B cell (primary cell): ENCODE results near the gene DNAAF8. TPM values are rescaled to one million over a fixed set of nuclear protein-coding genes. Genes with fewer than 3 reads are reported as not detected.
A peak's percentile ranks its signal among the peaks of the same experiment; 100 is the strongest.

Source experiments
- ATAC-seq: fragments of 200-7000 bp; cut with Tn5 transposase; one replicate; pipeline ENCODE4 v1.10.0; 2021; ENCODE audit warnings: low read depth, mild to moderate bottlenecking, moderate number of reproducible peaks, moderate library complexity
- CTCF ChIA-PET: fragments of 350-600 bp; sonication (Branson Sonifier 250); formaldehyde crosslinking; loops from one replicate; lab custom pipeline; 2021; ENCODE audit warnings: antibody characterized with exemption, inconsistent platforms; lab: Charles Lee
- POLR2A ChIA-PET: fragments of 350-600 bp; sonication (Branson Sonifier 250); formaldehyde crosslinking; loops from one replicate; lab custom pipeline; 2021; ENCODE audit warnings: antibody characterized with exemption; lab: Charles Lee
- DNase-seq: peaks from one replicate; pipeline ENCODE4 v3.0.0; 2013
- H2AFZ ChIP-seq: 2 replicates; pipeline ENCODE4 v1.6.1; 2012; ENCODE audit warnings: mild to moderate bottlenecking, low read depth, low read length; ENCODE audit not compliant: insufficient read depth, poor library complexity, severe bottlenecking
- H3K27ac ChIP-seq, 2 donors: 1 replicate in 1 of 2; 2 replicates in 1 of 2; pipeline ENCODE4 v1.5.1; 2012 to 2013; ENCODE audit warnings: low read length in 2 of 2, mild to moderate bottlenecking in 2 of 2, moderate library complexity in 1 of 2
- H3K27me3 ChIP-seq, 4 experiments: fragments of 200-600 bp in 1 of 4; sonication (generic) in 1 of 4; replicated peaks in 1 of 4; 1 replicate in 2 of 4; 2 replicates in 2 of 4; pipeline versions ENCODE4 v1.6.1 to v1.7.0; 2013 to 2016; ENCODE audit warnings: low read length in 3 of 4, mild to moderate bottlenecking in 2 of 4, mixed read lengths in 1 of 4, moderate library complexity in 1 of 4; ENCODE audit not compliant: insufficient read depth in 4 of 4, control insufficient read depth in 3 of 4; ENCODE audit errors: control extremely low read depth in 1 of 4
- H3K36me3 ChIP-seq, 2 experiments: replicated peaks in 1 of 2; 1 replicate in 1 of 2; 2 replicates in 1 of 2; pipeline versions ENCODE4 v1.6.1 to v1.7.1; 2013; ENCODE audit warnings: low read length in 1 of 2; ENCODE audit not compliant: insufficient read depth in 2 of 2, control insufficient read depth in 1 of 2; ENCODE audit errors: control extremely low read depth in 1 of 2, extremely low read depth in 1 of 2
- H3K4me1 ChIP-seq, 2 donors: fragments of 200-600 bp in 1 of 2; sonication (generic) in 1 of 2; 1 replicate in 1 of 2; 2 replicates in 1 of 2; pipeline versions ENCODE4 v1.5.1 to v1.6.1; 2013 to 2017; ENCODE audit warnings: low read length in 2 of 2; ENCODE audit not compliant: control insufficient read depth in 2 of 2, insufficient read depth in 2 of 2
- H3K4me2 ChIP-seq: replicated peaks from 2 replicates; pipeline ENCODE3; 2012; ENCODE audit warnings: mild to moderate bottlenecking, low read depth, low read length; ENCODE audit not compliant: poor library complexity, severe bottlenecking
- H3K4me3 ChIP-seq, 5 experiments: fragments of 200-600 bp in 1 of 5; sonication (generic) in 1 of 5; 1 replicate in 3 of 5; 2 replicates in 2 of 5; pipeline versions ENCODE4 v1.5.1 to v1.7.0; 2011 to 2016; ENCODE audit warnings: low read length in 4 of 5, mild to moderate bottlenecking in 4 of 5, low read depth in 2 of 5, control low read depth in 1 of 5, moderate library complexity in 1 of 5; ENCODE audit not compliant: insufficient read depth in 1 of 5; ENCODE audit errors: control extremely low read depth in 1 of 5, extremely low read depth in 1 of 5
- H3K79me2 ChIP-seq: fragments of 200-600 bp; sonication (generic); one replicate; pipeline ENCODE4 v1.6.0; 2016; ENCODE audit warnings: low read length; ENCODE audit not compliant: control insufficient read depth, insufficient read depth
- H3K9ac ChIP-seq: fragments of 200-600 bp; sonication (generic); 2 replicates; pipeline ENCODE4 v1.6.1; 2017; ENCODE audit warnings: mild to moderate bottlenecking, low read length, moderate library complexity
- H3K9me3 ChIP-seq, 3 donors: one replicate each; pipeline versions ENCODE4 v1.6.1 to v1.7.1; 2013; ENCODE audit warnings: low read length in 2 of 3; ENCODE audit not compliant: control insufficient read depth in 2 of 3, insufficient read depth in 1 of 3; ENCODE audit errors: control extremely low read depth in 1 of 3
- H4K20me1 ChIP-seq: 2 replicates; pipeline ENCODE4 v1.6.0; 2012; ENCODE audit warnings: mild to moderate bottlenecking, low read length; ENCODE audit not compliant: insufficient read depth, control insufficient read depth, poor library complexity, severe bottlenecking
- H3K27ac Mint-ChIP-seq: one replicate; pipeline ENCODE4 v1.8.0; 2021; ENCODE audit warnings: mixed read lengths
- H3K27me3 Mint-ChIP-seq: one replicate; pipeline ENCODE4 v1.8.0; 2021; ENCODE audit warnings: mixed read lengths
- H3K4me1 Mint-ChIP-seq: one replicate; pipeline ENCODE4 v1.8.0; 2021; ENCODE audit warnings: mixed read lengths
- H3K4me3 Mint-ChIP-seq: one replicate; pipeline ENCODE4 v1.8.0; 2021; ENCODE audit warnings: mixed read lengths
- H3K9me3 Mint-ChIP-seq: one replicate; pipeline ENCODE4 v1.8.0; 2022; ENCODE audit warnings: mixed read lengths; ENCODE audit not compliant: insufficient read depth
- EZH2 ChIP-seq: IDR thresholded peaks from 2 replicates; pipeline ENCODE4 v1.6.1; 2012; ENCODE audit warnings: borderline replicate concordance, low read depth, mild to moderate bottlenecking, moderate library complexity, low read length; ENCODE audit not compliant: insufficient read depth, poor library complexity, severe bottlenecking
- WGBS: methylation state at CpG from one replicate; pipeline ENCODE4 v1.1.5; 2013; ENCODE audit warnings: missing lambda C conversion rate; ENCODE audit not compliant: insufficient coverage; 5-methylcytosine and 5-hydroxymethylcytosine counted together
- intact Hi-C: fragments of 100-400 bp; cut with micrococcal nuclease; formaldehyde crosslinking; loops from one replicate; pipeline ENCODE4 v1.10.0; 2022
- polyA plus RNA-seq: library from polyadenylated mRNA; depleted of rRNA; stranded (reverse); fragments of >200 nt; gene quantifications from 2 replicates; pipeline ENCODE4 v1.2.3, GENCODE V29; 2012
- total RNA-seq, 2 donors: library from RNA; stranded (reverse); fragments of 120-200 nt in 1 of 2; gene quantifications; 1 replicate in 1 of 2; 2 replicates in 1 of 2; pipeline versions ENCODE4 v1.2.3 to v1.2.4, GENCODE V29; 2013 to 2022
- TF ChIP-seq, protein P1 (sequence below): fragments of 200-600 bp; IDR thresholded peaks from one replicate; pipeline ENCODE4 v1.8.0; 2022; ENCODE audit warnings: antibody characterized with exemption, mild to moderate bottlenecking

Gene DNAAF8
- total and polyA plus RNA-seq, 2 donors (not counting 1 experiment from before 2014, with no cell fraction given), result 0.09 to 0.44 TPM

DNA sequence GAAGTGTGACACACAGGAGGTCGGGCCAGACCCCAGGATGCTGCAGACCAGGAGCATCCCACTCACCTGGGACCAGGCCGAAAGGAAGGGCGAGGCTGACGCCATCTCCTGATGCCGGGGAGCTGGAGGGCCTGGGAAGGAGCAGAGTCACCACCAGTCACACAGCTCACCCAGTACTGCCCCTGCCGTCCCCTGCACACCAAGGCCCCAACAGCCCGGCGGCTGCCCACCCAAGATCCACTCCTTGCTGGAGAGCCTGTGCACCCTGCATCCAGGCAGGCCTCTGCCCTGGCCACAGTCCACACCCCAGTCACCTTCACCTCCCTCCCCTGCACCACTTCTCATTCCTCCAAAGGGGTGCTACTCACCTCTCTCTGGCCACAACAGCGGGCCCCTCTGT, 27.9 kb downstream of the DNAAF8 start:
- Histone ChIP-seq H3K79me2 (peaks cover 27% of the 10 kb centered on the region), H3K27ac (no peak overlapping the region), H3K9ac (no peak overlapping the region), H3K4me2 (no peak overlapping the region), H3K36me3 (peaks cover 0 to 48% of the 10 kb centered on the region in 2 experiments), H2AFZ (no peak overlapping the region), H4K20me1 (no peaks in the 10 kb centered on the region), H3K9me3 (no peaks in the 10 kb centered on the region), H3K4me1 (peaks cover 7 to 14% of the 10 kb centered on the region in 2 donors), H3K27me3 (no peaks in the 10 kb centered on the region), H3K4me3 (no peak overlapping the region)
- CTCF ChIA-PET, result no interaction called here
- no peak for DNase-seq
- intact Hi-C loops, result no loop called here
- 97% methylated on average over 8 of the region's 9 CpGs for WGBS
- Mint-ChIP-seq H3K27me3 (no peaks in the 10 kb centered on the region), H3K4me3 (no peak overlapping the region), H3K9me3 (no peaks in the 10 kb centered on the region), H3K27ac (no peak overlapping the region), H3K4me1 (peaks cover 13% of the 10 kb centered on the region)
- TF ChIP-seq, protein P1, sequence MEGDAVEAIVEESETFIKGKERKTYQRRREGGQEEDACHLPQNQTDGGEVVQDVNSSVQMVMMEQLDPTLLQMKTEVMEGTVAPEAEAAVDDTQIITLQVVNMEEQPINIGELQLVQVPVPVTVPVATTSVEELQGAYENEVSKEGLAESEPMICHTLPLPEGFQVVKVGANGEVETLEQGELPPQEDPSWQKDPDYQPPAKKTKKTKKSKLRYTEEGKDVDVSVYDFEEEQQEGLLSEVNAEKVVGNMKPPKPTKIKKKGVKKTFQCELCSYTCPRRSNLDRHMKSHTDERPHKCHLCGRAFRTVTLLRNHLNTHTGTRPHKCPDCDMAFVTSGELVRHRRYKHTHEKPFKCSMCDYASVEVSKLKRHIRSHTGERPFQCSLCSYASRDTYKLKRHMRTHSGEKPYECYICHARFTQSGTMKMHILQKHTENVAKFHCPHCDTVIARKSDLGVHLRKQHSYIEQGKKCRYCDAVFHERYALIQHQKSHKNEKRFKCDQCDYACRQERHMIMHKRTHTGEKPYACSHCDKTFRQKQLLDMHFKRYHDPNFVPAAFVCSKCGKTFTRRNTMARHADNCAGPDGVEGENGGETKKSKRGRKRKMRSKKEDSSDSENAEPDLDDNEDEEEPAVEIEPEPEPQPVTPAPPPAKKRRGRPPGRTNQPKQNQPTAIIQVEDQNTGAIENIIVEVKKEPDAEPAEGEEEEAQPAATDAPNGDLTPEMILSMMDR, result no peak
- TF ChIP-seq EZH2, result no peak
- POLR2A ChIA-PET, result no interaction called here
- no peak for ATAC-seq

DNA sequence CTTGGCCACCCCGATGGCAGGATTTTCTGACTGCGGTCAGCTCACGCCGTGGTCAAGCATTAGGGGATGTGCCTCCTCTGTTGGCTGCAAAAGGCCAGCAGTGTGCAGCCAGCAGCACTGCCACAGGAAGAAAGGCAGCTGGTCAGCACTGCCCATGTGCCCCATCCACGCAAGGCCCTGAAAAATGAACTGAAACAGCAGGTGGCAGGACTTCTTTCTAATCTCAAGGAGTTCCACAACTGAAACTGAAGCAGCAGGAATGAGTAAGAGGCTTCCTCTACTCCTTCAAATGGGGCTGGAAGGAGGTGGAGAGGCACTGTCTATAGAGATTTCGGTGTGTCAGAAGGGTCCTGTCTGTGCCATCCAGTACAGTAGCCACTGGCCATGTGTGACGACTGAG, 29.5 kb downstream of the DNAAF8 start:
- no peak overlapping the region for H3K4me3 ChIP-seq
- ChIA-PET CTCF (interaction anchor here (0.7 kb wide), 1 partner anchor 22 kb away, joined by 3 read pairs; no protein-coding TSS in a partner anchor), POLR2A (no interaction called here)
- peaks cover 27% of the 10 kb centered on the region for H3K79me2 ChIP-seq
- no peak overlapping the region for H3K4me2 ChIP-seq
- H3K4me1 ChIP-seq, result peaks cover 15 to 28% of the 10 kb centered on the region in 2 donors
- no peak overlapping the region for H3K9ac ChIP-seq
- DNase-seq, result no peak
- H3K27me3 Mint-ChIP-seq, result no peaks in the 10 kb centered on the region
- intact Hi-C loops, result no loop called here
- H3K36me3 ChIP-seq, result peaks cover 0 to 39% of the 10 kb centered on the region in 2 experiments
- peaks cover 25% of the 10 kb centered on the region for H3K4me1 Mint-ChIP-seq
- H3K27ac ChIP-seq, result no peak overlapping the region
- H3K9me3 Mint-ChIP-seq, result no peaks in the 10 kb centered on the region
- TF ChIP-seq, protein P1, result no peak
- TF ChIP-seq EZH2, result no peak
- ATAC-seq, result no peak
- no peaks in the 10 kb centered on the region for H3K27me3 ChIP-seq
- no peak overlapping the region for H3K27ac Mint-ChIP-seq
- peak overlapping the region; percentile 7 for H3K4me3 Mint-ChIP-seq
- H4K20me1 ChIP-seq, result no peaks in the 10 kb centered on the region
- 98% methylated on average over 5 of the region's 7 CpGs for WGBS
- no peaks in the 10 kb centered on the region for H3K9me3 ChIP-seq
- no peak overlapping the region for H2AFZ ChIP-seq
